ENCODE measurements around the gene PPP6R3.
A peak's percentile ranks its signal among the peaks of the same experiment; 100 is the strongest.

Gene PPP6R3, protein sequence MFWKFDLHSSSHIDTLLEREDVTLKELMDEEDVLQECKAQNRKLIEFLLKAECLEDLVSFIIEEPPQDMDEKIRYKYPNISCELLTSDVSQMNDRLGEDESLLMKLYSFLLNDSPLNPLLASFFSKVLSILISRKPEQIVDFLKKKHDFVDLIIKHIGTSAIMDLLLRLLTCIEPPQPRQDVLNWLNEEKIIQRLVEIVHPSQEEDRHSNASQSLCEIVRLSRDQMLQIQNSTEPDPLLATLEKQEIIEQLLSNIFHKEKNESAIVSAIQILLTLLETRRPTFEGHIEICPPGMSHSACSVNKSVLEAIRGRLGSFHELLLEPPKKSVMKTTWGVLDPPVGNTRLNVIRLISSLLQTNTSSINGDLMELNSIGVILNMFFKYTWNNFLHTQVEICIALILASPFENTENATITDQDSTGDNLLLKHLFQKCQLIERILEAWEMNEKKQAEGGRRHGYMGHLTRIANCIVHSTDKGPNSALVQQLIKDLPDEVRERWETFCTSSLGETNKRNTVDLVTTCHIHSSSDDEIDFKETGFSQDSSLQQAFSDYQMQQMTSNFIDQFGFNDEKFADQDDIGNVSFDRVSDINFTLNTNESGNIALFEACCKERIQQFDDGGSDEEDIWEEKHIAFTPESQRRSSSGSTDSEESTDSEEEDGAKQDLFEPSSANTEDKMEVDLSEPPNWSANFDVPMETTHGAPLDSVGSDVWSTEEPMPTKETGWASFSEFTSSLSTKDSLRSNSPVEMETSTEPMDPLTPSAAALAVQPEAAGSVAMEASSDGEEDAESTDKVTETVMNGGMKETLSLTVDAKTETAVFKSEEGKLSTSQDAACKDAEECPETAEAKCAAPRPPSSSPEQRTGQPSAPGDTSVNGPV

DNA sequence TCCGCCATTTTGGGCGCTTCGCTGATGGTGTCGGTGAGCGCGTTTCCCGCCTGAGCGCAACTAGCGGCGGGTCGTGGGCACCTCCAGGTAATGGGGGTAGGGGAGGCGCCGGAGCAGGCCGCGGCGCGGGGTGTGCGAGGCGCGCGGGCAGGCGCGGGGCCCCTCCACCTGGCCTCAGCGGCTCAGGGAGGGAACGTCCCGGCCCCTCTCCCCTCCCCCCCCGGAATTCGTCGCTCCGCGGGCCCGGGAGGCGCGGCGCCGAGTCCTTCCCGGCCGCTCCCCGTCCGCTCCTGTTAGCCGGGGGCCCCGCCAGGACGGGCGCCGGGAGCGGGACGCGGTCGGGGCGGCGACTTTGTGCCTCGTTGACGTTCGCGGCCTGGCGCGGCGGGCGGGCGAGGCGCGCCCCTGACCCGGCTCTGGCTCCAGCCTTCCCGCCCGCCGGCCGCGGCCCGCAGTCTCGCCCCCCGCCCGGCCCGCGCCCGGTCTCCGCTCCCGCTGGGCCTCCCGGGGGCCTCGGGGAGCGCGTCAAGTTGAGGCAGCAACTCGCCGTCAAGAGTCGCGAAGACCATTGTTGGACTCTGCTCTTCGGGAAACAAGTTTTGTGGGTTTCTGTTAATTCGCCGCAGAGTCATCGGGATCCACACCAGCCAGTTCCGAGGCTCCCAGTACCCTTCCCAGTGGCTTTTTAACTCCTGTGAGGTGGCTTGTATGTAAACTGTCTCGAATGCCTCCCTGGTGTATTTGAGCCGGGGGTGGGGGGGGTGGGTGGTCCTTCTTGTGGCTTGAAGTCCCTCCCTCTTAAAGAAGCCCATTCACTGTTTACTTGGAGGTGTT lies at the start of gene PPP6R3:
Gene PPP6R3, plus strand, starts transcription at position 12 of the 834 bp plus-strand sequence. CDS start 76,913 bp downstream, outside the sequence.
- peak within 1 kb of the TSS; percentile 83 for H3K4me3 ChIP-seq (ENCODE audit: low read depth, low read length)
- TF ChIP-seq, protein P1, sequence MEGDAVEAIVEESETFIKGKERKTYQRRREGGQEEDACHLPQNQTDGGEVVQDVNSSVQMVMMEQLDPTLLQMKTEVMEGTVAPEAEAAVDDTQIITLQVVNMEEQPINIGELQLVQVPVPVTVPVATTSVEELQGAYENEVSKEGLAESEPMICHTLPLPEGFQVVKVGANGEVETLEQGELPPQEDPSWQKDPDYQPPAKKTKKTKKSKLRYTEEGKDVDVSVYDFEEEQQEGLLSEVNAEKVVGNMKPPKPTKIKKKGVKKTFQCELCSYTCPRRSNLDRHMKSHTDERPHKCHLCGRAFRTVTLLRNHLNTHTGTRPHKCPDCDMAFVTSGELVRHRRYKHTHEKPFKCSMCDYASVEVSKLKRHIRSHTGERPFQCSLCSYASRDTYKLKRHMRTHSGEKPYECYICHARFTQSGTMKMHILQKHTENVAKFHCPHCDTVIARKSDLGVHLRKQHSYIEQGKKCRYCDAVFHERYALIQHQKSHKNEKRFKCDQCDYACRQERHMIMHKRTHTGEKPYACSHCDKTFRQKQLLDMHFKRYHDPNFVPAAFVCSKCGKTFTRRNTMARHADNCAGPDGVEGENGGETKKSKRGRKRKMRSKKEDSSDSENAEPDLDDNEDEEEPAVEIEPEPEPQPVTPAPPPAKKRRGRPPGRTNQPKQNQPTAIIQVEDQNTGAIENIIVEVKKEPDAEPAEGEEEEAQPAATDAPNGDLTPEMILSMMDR (IDR thresholded peaks at IDR 0.05; ENCODE audit: insufficient read depth, low read length, missing control alignments) = no peak
- POLR2A ChIA-PET = no interaction called here
- CTCF ChIA-PET = interaction anchor here (1.0 kb wide), 2 partner anchors 14 to 182 kb away, joined by 3 to 4 read pairs; no protein-coding TSS in a partner anchor
- no peak for DNase-seq (ENCODE audit: low read depth, low spot score)

DNA sequence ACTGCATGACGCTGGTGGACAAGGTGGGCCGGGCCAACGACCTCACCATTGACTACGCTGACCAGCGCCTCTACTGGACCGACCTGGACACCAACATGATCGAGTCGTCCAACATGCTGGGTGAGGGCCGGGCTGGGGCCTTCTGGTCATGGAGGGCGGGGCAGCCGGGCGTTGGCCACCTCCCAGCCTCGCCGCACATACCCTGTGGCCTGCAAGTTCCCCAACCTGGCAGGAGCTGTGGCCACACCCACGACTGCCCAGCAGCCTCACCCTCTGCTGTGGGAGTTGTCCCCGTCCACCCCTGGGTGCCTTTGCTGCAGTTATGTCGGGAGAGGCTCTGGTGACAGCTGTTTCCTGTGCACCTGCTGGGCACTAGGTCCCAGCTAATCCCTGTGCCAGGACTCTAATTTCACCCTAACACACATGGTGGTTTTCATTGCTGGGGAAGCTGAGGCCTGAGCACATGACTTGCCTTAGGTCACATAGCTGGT lies 49.0 kb upstream of the PPP6R3 start:
- no peak for DNase-seq (ENCODE audit: low read depth, low spot score)
- TF ChIP-seq, protein P1 (IDR thresholded peaks at IDR 0.05; ENCODE audit: insufficient read depth, low read length, missing control alignments) = no peak
- CTCF ChIA-PET = no interaction called here
- H3K4me3 ChIP-seq (ENCODE audit: low read depth, low read length) = no peak overlapping the region
- POLR2A ChIA-PET = interaction anchor here (0.6 kb wide), 1 partner anchor 154 kb away, joined by 3 read pairs; no protein-coding TSS in a partner anchor

DNA sequence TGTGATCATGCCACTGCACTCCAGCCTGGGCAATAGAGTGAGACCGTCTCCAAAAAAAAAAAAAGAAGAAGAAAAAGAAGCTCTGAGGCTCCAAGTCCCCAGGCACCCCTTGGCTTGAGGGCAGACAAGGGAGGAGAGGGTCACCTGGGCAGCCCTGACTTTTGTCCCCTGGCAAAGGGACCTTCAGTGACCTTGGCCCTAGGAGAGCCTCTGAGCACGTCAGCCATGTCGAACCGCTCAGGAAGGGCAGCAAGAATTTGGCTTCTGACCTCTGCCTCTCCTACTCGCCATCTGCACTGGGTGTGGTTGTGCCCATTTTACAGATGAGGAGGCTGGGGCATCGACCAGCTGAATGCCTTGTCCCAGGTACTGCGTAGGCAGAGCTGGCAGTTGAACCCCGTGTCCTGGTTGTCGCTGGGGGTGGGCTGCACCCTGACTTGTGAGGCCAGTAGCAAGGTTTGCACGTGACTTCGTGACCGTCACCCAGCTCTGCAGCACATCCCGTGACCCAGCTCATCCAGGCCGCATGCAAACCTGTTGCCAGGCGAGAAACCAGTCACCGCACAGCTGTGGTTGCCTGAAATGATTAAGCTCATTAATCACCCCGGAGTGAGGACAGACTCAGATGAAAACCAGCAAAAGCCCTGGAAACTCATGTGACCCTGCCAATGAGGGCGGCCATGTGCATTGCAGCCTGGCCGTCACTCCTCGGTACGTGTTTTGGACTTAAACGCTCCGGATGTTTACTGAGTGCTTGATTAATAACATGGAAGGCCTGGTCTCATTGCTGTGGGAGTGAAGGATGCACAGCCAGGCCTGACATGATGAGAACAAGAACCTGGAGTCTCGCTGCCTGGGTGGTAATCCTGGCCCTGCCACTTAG lies 47.7 kb upstream of the PPP6R3 start:
- CTCF ChIA-PET = interaction anchor here (1.1 to 2.6 kb wide), 2 partner anchors 29 to 115 kb away, joined by 3 to 17 read pairs; no protein-coding TSS in a partner anchor
- peak; percentile 44 for DNase-seq (ENCODE audit: low read depth, low spot score)
- POLR2A ChIA-PET = interaction anchor here (0.9 kb wide), 1 partner anchor 141 kb away, joined by 5 read pairs; the partner anchor contains the start of gene C11orf24
- TF ChIP-seq, protein P1 (IDR thresholded peaks at IDR 0.05; ENCODE audit: insufficient read depth, low read length, missing control alignments) = no peak
- no peak overlapping the region for H3K4me3 ChIP-seq (ENCODE audit: low read depth, low read length)

DNA sequence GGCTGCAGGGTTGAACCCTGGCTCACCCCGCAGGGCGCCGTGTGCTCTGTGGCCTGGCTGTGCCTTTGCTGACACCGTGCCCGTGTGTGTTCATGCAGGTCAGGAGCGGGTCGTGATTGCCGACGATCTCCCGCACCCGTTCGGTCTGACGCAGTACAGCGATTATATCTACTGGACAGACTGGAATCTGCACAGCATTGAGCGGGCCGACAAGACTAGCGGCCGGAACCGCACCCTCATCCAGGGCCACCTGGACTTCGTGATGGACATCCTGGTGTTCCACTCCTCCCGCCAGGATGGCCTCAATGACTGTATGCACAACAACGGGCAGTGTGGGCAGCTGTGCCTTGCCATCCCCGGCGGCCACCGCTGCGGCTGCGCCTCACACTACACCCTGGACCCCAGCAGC lies 47.0 kb upstream of the PPP6R3 start:
- TF ChIP-seq, protein P1 (IDR thresholded peaks at IDR 0.05; ENCODE audit: insufficient read depth, low read length, missing control alignments) = no peak
- H3K4me3 ChIP-seq (ENCODE audit: low read depth, low read length) = no peak overlapping the region
- DNase-seq (ENCODE audit: low read depth, low spot score) = no peak
- CTCF ChIA-PET = interaction anchor here (1.1 to 2.6 kb wide), 2 partner anchors 30 to 116 kb away, joined by 3 to 17 read pairs; no protein-coding TSS in a partner anchor
- POLR2A ChIA-PET = interaction anchor here (0.9 kb wide), 1 partner anchor 142 kb away, joined by 5 read pairs; the partner anchor contains the start of gene C11orf24
